NCI-H345 (cell line): ENCODE results near the gene CXXC1.
"Not testable (repeated sequence)": the region's sequence is repeated elsewhere in the genome, so short reads cannot be mapped to it uniquely, and the experiment has no call there.

Experiments
- DNase-seq: peaks from one replicate; lab custom pipeline; 2025; lab: John Stamatoyannopoulos, UW

CXXC1 gene

GRCh38 chr18:50274044-50274442 lies 13.4 kb downstream of the CXXC1 start:
- no peak for DNase-seq

GRCh38 chr18:50273203-50274043 lies 14.1 kb downstream of the CXXC1 start:
- DNase-seq = no peak

- DNase-seq = no peak
Measured at GRCh38 chr18:50272568-50272967, 14.9 kb downstream of the CXXC1 start.

GRCh38 chr18:50268022-50268747 lies 19.3 kb downstream of the CXXC1 start:
- DNase-seq = no peak

GRCh38 chr18:50266248-50266704 lies 21.2 kb downstream of the CXXC1 start, which contains the start of gene CFAP53:
TSS of gene CFAP53 (minus strand) at chr18:50266495. CDS start at chr18:50266404, 91 bp downstream.
- peak; percentile 92 for DNase-seq

GRCh38 chr18:50262977-50263376 lies 24.5 kb downstream of the CXXC1 start:
- DNase-seq = no peak

GRCh38 chr18:50250935-50251334 lies 36.6 kb downstream of the CXXC1 start:
- DNase-seq = no peak

- DNase-seq = no peak
Measured at GRCh38 chr18:50249576-50249975, 37.9 kb downstream of the CXXC1 start.

- DNase-seq = no peak
Measured at GRCh38 chr18:50247561-50247960, 39.9 kb downstream of the CXXC1 start.

GRCh38 chr18:50241768-50242167 lies 45.7 kb downstream of the CXXC1 start:
- DNase-seq = not testable (repeated sequence)

GRCh38 chr18:50240080-50240563 lies 47.4 kb downstream of the CXXC1 start:
- no peak for DNase-seq

- no peak for DNase-seq
Measured at GRCh38 chr18:50232419-50232818, 55.1 kb downstream of the CXXC1 start.
